MCF 10A (cell line): Measurements from ENCODE around the gene NAP1L4. TPM values are rescaled to one million over a fixed set of nuclear protein-coding genes. Genes with fewer than 3 reads are reported as not detected.
A peak's percentile ranks its signal among the peaks of the same experiment; 100 is the strongest.

Source experiments
- BruUV-seq: library from RNA; stranded (reverse); fragments of 400-500 nt; replicated peaks from 2 replicates; lab custom pipeline; 2021; lab: Mats Ljungman, UMichigan
- CTCF ChIA-PET: fragments of 300-600 bp; sonication (Branson Sonifier 250); formaldehyde crosslinking; extraction: SDS; loops from one replicate; lab custom pipeline; 2021; ENCODE audit warnings: antibody characterized with exemption, inconsistent platforms; lab: Yijun Ruan, JAX
- POLR2A ChIA-PET: fragments of 300-600, 350-650 bp; sonication (Branson Sonifier 250); formaldehyde crosslinking; extraction: SDS; loops from one replicate; lab custom pipeline; 2020; ENCODE audit warnings: antibody characterized with exemption, inconsistent platforms; lab: Yijun Ruan, JAX
- DNase-seq: peaks from one replicate; pipeline ENCODE4 v3.0.0-alpha.2; 2018; ENCODE audit not compliant: unreplicated experiment
- H3K27ac Mint-ChIP-seq: one replicate; pipeline ENCODE4 v1.8.0; 2022; ENCODE audit warnings: mild to moderate bottlenecking, low read depth, mixed read lengths; ENCODE audit not compliant: unreplicated experiment
- H3K27me3 Mint-ChIP-seq: one replicate; pipeline ENCODE4 v1.8.0; 2022; ENCODE audit warnings: mixed read lengths; ENCODE audit not compliant: insufficient read depth, unreplicated experiment
- H3K36me3 Mint-ChIP-seq: one replicate; pipeline ENCODE4 v1.8.0; 2022; ENCODE audit warnings: mild to moderate bottlenecking, moderate library complexity, mixed read lengths; ENCODE audit not compliant: insufficient read depth, unreplicated experiment
- H3K4me1 Mint-ChIP-seq: one replicate; pipeline ENCODE4 v1.8.0; 2022; ENCODE audit warnings: mixed read lengths; ENCODE audit not compliant: insufficient read depth, unreplicated experiment
- H3K4me3 Mint-ChIP-seq: one replicate; pipeline ENCODE4 v1.8.0; 2022; ENCODE audit warnings: mild to moderate bottlenecking, moderate library complexity, mixed read lengths; ENCODE audit not compliant: unreplicated experiment
- H3K9me3 Mint-ChIP-seq: one replicate; pipeline ENCODE4 v1.8.0; 2022; ENCODE audit warnings: mixed read lengths; ENCODE audit not compliant: unreplicated experiment
- CTCF ChIP-seq: fragments of 200-600 bp; IDR thresholded peaks from one replicate; pipeline ENCODE4 v1.8.0; 2022; ENCODE audit warnings: antibody characterized with exemption, mild to moderate bottlenecking; ENCODE audit not compliant: unreplicated experiment
- intact Hi-C: fragments of 100-400 bp; cut with micrococcal nuclease; formaldehyde crosslinking; loops from 2 replicates; pipeline ENCODE4 v1.14.1; 2022
- total RNA-seq: library from RNA; stranded (reverse); gene quantifications from 2 replicates; pipeline ENCODE4 v1.2.3, GENCODE V29; 2022

Gene NAP1L4
- total RNA-seq, 1 experiment from 2014 or later: 103 TPM

GRCh38 chr11:2901854-2902783, 90.0 kb downstream of the NAP1L4 start:
- TF ChIP-seq CTCF: no peak
- H3K9me3 Mint-ChIP-seq: no peaks in the 10 kb centered on the region
- H3K27me3 Mint-ChIP-seq: no peaks in the 10 kb centered on the region
- DNase-seq: peak; percentile 91
- peak overlapping the region; percentile 47 for H3K4me3 Mint-ChIP-seq
- intact Hi-C loops: loop anchor here (2.0 to 5.0 kb wide), 2 partner anchors 29 to 725 kb away; no protein-coding TSS in a partner anchor
- H3K27ac Mint-ChIP-seq: no peak overlapping the region
- peaks cover 48% of the 10 kb centered on the region for H3K4me1 Mint-ChIP-seq
- no TSS peak for BruUV-seq
- POLR2A ChIA-PET: interaction anchor here (0.6 to 3.4 kb wide), 8 partner anchors 9 to 633 kb away, joined by 3 to 32 read pairs (median 6); partner anchors contain the start of gene PHLDA2
- CTCF ChIA-PET: interaction anchor here (0.6 to 2.1 kb wide), 9 partner anchors 9 to 370 kb away, joined by 3 to 11 read pairs (median 6); partner anchors contain the start of gene PHLDA2
- H3K36me3 Mint-ChIP-seq: no peaks in the 10 kb centered on the region

- DNase-seq: no peak
- intact Hi-C loops: loop anchor here (5.0 kb wide), 1 partner anchor 724 kb away; no protein-coding TSS in a partner anchor
- Mint-ChIP-seq H3K36me3 (no peaks in the 10 kb centered on the region), H3K27ac (no peak overlapping the region), H3K4me3 (peak overlapping the region; percentile 47), H3K4me1 (peaks cover 48% of the 10 kb centered on the region), H3K27me3 (no peaks in the 10 kb centered on the region), H3K9me3 (no peaks in the 10 kb centered on the region)
- BruUV-seq: no TSS peak
- TF ChIP-seq CTCF: no peak
- ChIA-PET POLR2A (interaction anchor here (1.0 to 3.4 kb wide), 3 partner anchors 10 to 76 kb away, joined by 4 to 32 read pairs (median 8); partner anchors contain the start of gene PHLDA2), CTCF (interaction anchor here (0.6 to 2.0 kb wide), 4 partner anchors 10 to 370 kb away, joined by 3 to 6 read pairs (median 4); no protein-coding TSS in a partner anchor)
Measured at GRCh38 chr11:2901196-2901796, 90.8 kb downstream of the NAP1L4 start.

GRCh38 chr11:2899080-2899783, 92.9 kb downstream of the NAP1L4 start:
- TF ChIP-seq CTCF: no peak
- intact Hi-C loops: no loop called here
- ChIA-PET POLR2A (interaction anchor here (0.9 kb wide), 1 partner anchor 34 kb away, joined by 4 read pairs; no protein-coding TSS in a partner anchor), CTCF (interaction anchor here (0.7 to 2.0 kb wide), 4 partner anchors 12 to 516 kb away, joined by 3 to 6 read pairs (median 4); no protein-coding TSS in a partner anchor)
- no peaks in the 10 kb centered on the region for H3K36me3 Mint-ChIP-seq
- DNase-seq: peak; percentile 49
- no TSS peak for BruUV-seq
- H3K4me3 Mint-ChIP-seq: peak overlapping the region; percentile 43
- H3K27ac Mint-ChIP-seq: peak overlapping the region; percentile 96
- peaks cover 40% of the 10 kb centered on the region for H3K4me1 Mint-ChIP-seq
- no peaks in the 10 kb centered on the region for H3K9me3 Mint-ChIP-seq
- H3K27me3 Mint-ChIP-seq: no peaks in the 10 kb centered on the region
